ENCODE results near the gene CHN2. TPM values are rescaled to one million over a fixed set of nuclear protein-coding genes. Genes with fewer than 3 reads are reported as not detected.
A peak's percentile ranks its signal among the peaks of the same experiment; 100 is the strongest.

The CHN2 gene
- polyA plus RNA-seq, 1 of the 3 experiments (the other 2 are of a cell fraction) = 0.02 TPM

GRCh38 chr7:29408841-29409243 lies 214.3 kb downstream of the CHN2 start:
- no peak overlapping the region for H3K4me2 ChIP-seq
- H3K4me1 ChIP-seq (ENCODE audit: control insufficient read depth in 1 of 2, insufficient read depth in 2 of 2, low read depth in 1 of 2, low read length in 1 of 2) = no peaks in the 10 kb centered on the region; a peak in 1 of 4 replicates
- H3K9me2 ChIP-seq = no peaks in the 10 kb centered on the region
- peak; percentile 76 for DNase-seq
- no peak overlapping the region for H3K9ac ChIP-seq
- 22% methylated on average over 7 of the region's 7 CpGs for WGBS (ENCODE audit: low lambda C conversion rate)
- no peaks in the 10 kb centered on the region for H3F3A ChIP-seq (replicated peaks; ENCODE audit: insufficient read depth)
- H3K4me3 ChIP-seq (ENCODE audit: low read depth in 2 of 2, low read length in 1 of 2) = no peak overlapping the region
- H4K20me1 ChIP-seq (ENCODE audit: insufficient read depth) = no peaks in the 10 kb centered on the region
- TF ChIP-seq YY1 (IDR thresholded peaks at IDR 0.05; ENCODE audit: low read depth) (no peak), IRF3 (IDR thresholded peaks at IDR 0.05; ENCODE audit: low read depth, low read length) (no peak), FOXM1 (IDR thresholded peaks at IDR 0.05; ENCODE audit: low read depth) (no peak), MXI1 (IDR thresholded peaks at IDR 0.05; ENCODE audit: low read depth, low read length) (no peak), MEF2A (IDR thresholded peaks at IDR 0.05; ENCODE audit: borderline replicate concordance, low read depth) (no peak), RAD21 (IDR thresholded peaks at IDR 0.05; ENCODE audit: low read length) (peak; percentile 99), ELF1 (IDR thresholded peaks at IDR 0.05) (no peak), NFIC (IDR thresholded peaks at IDR 0.05; ENCODE audit: borderline replicate concordance) (no peak), CHD2 (IDR thresholded peaks at IDR 0.05; ENCODE audit: low read length, partially characterized antibody) (no peak), CTCF (IDR thresholded peaks at IDR 0.05) (peak; percentile 97), FOXJ3 (CRISPR knock-in tag; IDR thresholded peaks at IDR 0.05) (no peak), RFX5 (IDR thresholded peaks at IDR 0.05; ENCODE audit: low read length) (peak; percentile 55; the same call in 1 of the 2 replicates), ZBTB33 (IDR thresholded peaks at IDR 0.05; ENCODE audit: borderline replicate concordance, low read depth) (no peak), TAF1 (IDR thresholded peaks at IDR 0.05; ENCODE audit: borderline replicate concordance, low read depth, low read length) (no peak), RCOR1 (IDR thresholded peaks at IDR 0.05; ENCODE audit: low read length) (peak; percentile 23; the same call in 1 of the 2 replicates), SIN3A (IDR thresholded peaks at IDR 0.05; ENCODE audit: borderline replicate concordance, low read depth, low read length) (no peak), SMC3 (IDR thresholded peaks at IDR 0.05; ENCODE audit: low read depth, low read length) (peak; percentile 94), EZH2phosphoT487 (IDR thresholded peaks at IDR 0.05; ENCODE audit: borderline replicate concordance, low read depth) (no peak), NRF1 (IDR thresholded peaks at IDR 0.05; ENCODE audit: low read depth, low read length) (no peak), PBX3 (IDR thresholded peaks at IDR 0.05) (no peak), JUND (IDR thresholded peaks at IDR 0.05) (no peak), TEAD4 (IDR thresholded peaks at IDR 0.05; ENCODE audit: borderline replicate concordance, insufficient read depth) (no peak), GABPA (IDR thresholded peaks at IDR 0.05; ENCODE audit: low read depth) (no peak), MAX (IDR thresholded peaks at IDR 0.05; ENCODE audit: low read depth) (no peak), RXRA (IDR thresholded peaks at IDR 0.05; ENCODE audit: borderline replicate concordance, low read depth) (no peak), TCF12 (IDR thresholded peaks at IDR 0.05) (no peak), USF1 (IDR thresholded peaks at IDR 0.05; ENCODE audit: borderline replicate concordance, low read depth) (no peak), EP300 (IDR thresholded peaks at IDR 0.05; ENCODE audit: borderline replicate concordance in 1 of 2, low read depth in 1 of 2, low read length in 1 of 2) (no peak)
- POLR2A ChIA-PET = interaction anchor here (1.2 kb wide), 1 partner anchor 482 kb away, joined by 4 read pairs; no protein-coding TSS in a partner anchor
- CTCF ChIA-PET = interaction anchor here (0.5 to 9.6 kb wide), 95 partner anchors 10 to 1026 kb away, joined by 3 to 372 read pairs (median 4); partner anchors contain the start of genes CHN2 and TRIL
- no peak overlapping the region for H2AFZ ChIP-seq (ENCODE audit: low read depth)
- H3K27ac ChIP-seq (ENCODE audit: low read depth in 2 of 2, low read length in 1 of 2) = no peak overlapping the region
- no peaks in the 10 kb centered on the region for H3K79me2 ChIP-seq (ENCODE audit: insufficient read depth)
- no peaks in the 10 kb centered on the region for H3K36me3 ChIP-seq (replicated peaks in 1 of 2; ENCODE audit: control insufficient read depth in 1 of 2, insufficient read depth in 2 of 2, low read length in 1 of 2)
- H3K9me3 ChIP-seq = no peaks in the 10 kb centered on the region
- H3K27me3 ChIP-seq (ENCODE audit: insufficient read depth) = 0 out of 2 replicates have a peak, but pooled peaks cover 4% of the 10 kb centered on the region
